Activated T-cell treated with anti-CD3 and anti-CD28 coated beads for 4 hours (primary cell): Measurements from ENCODE around the gene SPEM1.
A peak's percentile ranks its signal among the peaks of the same experiment; 100 is the strongest.

Source experiments
- DNase-seq: peaks from one replicate; pipeline ENCODE4 v3.0.0-alpha.2; 2020

Gene SPEM1, protein sequence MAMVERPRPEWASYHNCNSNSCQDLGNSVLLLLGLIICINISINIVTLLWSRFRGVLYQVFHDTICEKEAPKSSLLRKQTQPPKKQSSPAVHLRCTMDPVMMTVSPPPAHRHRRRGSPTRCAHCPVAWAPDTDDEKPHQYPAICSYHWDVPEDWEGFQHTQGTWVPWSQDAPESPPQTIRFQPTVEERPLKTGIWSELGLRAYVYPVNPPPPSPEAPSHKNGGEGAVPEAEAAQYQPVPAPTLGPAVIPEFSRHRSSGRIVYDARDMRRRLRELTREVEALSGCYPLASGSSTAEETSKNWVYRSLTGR

DNA sequence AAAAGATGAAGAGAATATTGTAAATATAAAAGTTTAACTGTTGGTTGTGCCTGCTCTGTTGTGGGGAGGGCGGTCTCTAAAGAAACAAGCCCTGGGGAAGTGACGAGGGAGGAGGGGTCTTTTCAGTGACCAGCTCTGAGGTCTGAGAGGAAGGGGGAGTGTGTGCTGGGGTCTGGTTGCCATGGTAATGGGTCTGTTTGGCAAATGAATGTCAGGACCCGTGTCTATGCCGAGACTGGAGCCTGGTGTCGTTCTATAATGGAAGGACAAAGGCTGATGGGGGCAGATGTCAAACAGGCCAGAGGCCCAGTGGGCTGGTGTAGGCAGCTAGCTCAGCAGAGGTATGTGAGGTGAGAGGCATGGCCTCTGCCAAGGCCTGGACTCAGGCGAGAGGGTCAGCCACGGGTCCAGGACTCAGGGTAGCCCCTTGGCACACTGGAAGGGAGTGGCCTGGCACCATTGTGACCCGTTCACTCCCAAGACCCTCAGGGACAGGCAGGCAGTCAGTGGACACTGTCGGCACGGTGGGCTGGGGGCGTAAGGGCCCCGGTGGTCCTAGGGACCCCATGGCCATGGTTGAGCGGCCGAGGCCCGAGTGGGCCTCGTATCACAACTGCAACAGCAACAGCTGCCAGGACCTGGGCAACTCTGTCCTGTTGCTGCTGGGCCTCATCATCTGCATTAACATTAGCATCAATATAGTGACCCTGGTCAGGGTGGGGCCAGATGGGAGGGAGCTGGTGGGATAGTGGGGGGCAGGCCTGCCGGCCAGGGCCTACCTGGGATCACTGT lies at the start of gene SPEM1:
Gene SPEM1 (plus strand): TSS at position 506 of the 792 bp plus-strand sequence. CDS start 61 bp downstream, at position 567.
- no peak for DNase-seq

DNA sequence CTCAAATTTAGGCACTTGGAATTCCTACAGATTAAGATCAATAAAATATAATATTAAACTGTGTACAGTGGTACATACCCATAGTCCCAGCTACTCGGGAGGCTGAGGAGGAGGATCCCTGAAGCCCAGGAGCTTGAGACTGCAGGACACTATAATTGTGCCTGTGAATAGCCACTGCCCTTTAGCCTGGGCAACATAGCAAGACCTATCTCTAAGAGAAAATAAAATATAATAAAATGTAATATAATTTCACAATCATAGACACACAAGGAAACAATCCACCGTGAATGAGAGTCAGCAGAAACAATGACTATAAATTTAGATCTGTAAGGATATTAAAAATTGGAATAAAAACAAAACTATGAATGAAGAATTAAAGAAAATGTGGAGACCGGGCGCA lies 49.3 kb upstream of the SPEM1 start:
- DNase-seq = no peak

DNA sequence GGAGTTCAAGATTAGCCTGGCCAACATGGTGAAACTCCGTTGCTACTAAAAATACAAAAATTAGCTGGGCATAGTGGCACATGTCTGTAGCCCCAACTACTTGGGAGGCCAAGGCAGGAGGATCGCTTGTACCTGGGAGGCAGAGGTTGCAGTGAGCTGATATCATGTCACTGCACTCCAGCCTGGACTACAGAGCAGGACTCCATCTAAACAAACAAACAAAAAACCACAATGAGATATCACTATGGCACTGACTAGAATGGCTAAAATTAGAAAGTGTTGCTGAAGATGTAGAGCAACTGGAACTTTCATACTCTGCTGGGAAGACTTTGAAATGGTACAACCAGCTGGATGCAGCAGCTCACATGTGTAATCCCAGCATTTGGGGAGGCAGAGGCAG lies 45.8 kb upstream of the SPEM1 start:
- DNase-seq = no peak

DNA sequence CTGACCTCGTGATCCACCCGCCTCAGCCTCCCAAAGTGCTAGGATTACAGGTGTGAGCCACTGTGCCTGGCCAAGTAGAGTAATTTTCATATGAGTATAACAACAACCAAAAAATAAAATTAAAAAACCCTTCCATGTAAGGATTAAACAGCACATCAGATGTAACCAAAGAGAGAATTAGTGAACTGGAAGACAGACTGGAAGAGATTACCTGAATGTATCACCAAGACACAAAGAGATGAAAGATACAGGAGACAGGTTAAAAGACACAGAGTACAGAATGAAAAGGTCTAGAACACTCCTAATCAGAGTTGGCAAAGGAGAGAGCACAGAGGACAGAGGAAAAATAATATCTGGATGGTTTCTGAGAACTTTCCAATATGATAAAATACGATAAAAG lies 41.0 kb upstream of the SPEM1 start:
- no peak for DNase-seq

DNA sequence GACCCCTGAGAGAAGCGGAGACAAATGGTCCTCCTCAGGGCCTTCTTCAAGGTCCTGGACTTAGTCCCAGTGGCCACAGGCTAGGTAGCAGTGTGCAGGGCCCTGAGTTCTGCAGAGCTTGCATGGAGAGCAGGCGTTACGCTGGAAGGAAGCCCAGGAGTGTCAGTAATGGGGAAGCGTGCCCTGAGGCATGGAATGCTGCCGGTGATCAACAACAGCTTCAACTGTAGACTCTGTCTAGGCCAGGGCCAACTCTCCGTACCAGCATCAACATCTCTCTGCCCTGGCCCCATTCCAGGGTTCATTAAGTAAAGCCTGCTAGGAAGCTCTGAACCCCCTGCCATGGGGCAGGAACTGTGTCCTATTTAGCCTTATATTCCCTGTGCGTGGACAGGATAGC lies 39.8 kb upstream of the SPEM1 start:
- no peak for DNase-seq

DNA sequence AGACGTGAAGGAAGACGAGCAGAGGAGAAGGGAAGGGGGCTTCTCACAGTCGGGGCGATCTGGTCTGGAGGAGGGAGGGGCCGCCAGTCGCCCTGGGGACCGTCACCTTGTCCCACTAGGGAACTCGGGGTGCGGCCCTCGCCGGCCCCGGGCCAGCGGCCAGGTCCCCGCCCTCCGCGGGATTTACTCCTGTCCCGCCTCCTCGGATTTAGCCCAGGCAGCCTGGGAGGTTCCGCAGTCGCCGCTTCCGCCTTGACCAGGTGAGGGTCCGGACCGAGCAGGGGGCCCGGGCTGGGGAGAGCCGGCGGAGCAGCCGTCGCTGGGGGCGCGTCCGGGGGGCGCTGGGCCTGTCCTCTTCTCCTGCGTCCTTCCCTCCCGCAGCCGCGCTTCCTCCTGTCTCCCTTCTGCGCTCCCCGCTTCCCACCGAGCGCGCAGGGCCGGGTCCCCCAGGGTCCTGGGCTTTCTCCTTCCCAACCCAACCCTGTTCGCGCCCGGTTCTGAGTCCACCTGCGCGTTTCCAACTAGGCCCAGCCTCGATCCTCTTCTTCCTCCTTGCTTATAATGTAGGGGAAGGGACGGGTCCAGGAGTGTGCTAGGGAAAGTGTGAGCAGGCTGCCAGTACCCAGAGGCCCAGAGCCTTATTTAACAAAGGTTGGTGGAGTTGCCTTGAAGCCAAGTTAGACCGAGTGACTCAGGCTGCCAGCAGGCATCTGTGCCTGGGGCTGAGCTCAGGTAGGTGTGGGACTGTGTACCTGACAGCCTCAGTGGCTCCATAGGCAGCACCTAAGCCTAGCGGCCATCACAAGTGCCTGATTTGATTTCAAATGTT lies 39.1 kb upstream of the SPEM1 start, which contains the start of gene TNK1:
Gene TNK1 (plus strand): TSS at position 235 of the 829 bp plus-strand sequence. CDS start 1,838 bp downstream, outside the sequence.
- DNase-seq = no peak

DNA sequence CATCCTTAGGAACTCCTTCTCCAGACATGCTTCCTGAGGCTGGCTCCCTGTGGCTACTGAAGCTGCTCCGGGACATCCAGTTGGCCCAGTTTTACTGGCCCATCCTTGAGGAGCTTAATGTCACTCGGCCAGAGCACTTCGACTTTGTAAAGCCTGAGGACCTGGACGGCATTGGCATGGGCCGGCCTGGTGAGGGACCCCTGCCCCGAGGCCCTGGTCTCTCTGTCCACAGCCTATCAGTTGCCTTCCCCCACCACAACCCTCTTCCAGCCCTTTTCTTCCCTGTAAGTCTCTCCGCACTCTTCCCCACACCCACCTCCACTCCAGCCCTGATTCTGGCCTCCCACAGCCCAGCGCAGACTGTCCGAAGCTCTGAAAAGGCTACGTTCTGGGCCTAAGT lies 37.2 kb upstream of the SPEM1 start:
- DNase-seq = no peak

DNA sequence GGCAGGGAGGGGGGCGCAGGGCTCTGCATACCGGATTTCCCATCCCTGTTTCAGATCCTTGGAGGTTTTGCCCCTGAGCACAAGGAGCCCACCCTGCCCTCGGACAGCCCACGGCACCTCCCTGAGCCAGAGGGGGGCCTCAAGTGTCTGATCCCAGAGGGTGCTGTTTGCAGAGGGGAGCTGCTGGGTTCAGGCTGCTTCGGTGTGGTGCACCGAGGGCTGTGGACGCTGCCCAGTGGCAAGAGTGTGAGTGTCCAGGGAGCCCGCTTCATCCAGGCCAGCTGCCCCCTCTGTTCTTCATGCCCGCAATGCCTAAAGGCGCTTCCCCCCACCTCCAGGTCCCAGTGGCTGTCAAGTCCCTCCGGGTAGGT lies 36.8 kb upstream of the SPEM1 start:
- DNase-seq = no peak

DNA sequence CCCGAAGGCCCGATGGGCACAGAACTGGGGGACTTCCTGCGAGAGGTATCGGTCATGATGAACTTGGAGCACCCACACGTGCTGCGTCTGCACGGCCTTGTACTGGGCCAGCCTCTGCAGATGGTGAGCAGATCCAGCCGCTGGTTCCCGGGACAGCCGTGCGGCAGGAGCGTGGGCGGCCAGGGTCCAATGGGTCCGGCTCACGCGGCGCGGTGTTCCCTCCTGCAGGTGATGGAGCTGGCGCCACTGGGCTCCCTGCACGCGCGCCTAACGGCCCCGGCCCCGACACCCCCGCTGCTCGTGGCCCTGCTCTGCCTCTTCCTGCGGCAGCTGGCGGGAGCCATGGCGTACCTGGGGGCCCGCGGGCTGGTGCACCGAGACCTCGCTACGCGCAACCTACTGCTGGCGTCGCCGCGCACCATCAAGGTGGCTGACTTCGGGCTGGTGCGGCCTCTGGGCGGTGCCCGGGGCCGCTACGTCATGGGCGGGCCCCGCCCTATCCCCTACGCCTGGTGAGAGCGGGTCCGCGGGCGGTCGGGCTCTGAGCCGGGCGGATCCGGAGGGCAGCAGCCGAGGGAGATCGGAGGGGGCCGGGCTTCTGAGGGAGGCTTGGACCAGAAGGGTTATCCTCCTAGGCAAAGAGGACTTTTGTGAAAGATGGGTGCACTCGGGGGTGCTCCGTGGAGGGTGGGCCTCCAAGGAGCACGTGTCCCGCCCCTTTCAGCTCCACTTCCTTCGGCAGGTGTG lies 36.2 kb upstream of the SPEM1 start:
- DNase-seq = peak; percentile 64

DNA sequence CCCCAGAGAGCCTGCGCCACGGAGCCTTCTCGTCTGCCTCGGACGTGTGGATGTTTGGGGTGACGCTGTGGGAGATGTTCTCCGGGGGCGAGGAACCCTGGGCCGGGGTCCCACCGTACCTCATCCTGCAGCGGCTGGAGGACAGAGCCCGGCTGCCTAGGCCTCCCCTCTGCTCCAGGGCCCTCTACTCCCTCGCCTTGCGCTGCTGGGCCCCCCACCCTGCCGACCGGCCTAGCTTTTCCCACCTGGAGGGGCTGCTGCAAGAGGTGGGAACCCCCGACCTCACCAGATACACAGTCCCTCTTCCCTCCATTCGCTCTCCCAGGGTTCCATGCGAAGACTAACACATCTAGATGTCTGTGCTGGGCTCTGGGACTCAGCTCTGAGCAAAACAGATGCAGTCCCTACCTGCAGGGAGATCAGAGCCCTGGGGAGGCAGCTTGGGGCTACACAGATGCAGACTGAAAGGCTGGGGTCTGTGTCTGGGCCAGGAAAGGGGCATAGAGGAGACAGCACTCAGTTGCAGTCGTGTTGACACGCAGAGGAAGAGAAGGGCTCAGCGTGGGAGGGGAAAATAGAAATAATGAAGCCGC lies 35.5 kb upstream of the SPEM1 start:
- DNase-seq = no peak

DNA sequence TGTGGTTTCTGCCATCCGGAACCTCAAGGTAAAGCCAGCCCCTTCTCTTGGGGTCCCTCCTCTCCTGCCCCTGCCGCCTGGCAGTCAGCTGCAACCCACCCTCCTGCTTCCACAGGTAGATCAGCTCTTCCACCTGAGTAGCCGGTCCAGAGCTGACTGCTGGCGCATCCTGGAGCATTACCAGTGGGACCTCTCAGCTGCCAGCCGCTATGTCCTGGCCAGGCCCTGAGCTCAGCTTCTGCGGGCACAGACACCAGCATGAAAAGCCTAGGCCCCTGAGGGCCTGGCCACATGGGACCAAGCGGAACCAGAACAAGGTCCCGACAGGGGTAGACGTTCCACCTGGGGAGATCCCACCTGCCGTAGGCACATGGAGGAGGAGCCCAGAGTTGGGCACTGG lies 31.3 kb upstream of the SPEM1 start:
- DNase-seq = no peak

DNA sequence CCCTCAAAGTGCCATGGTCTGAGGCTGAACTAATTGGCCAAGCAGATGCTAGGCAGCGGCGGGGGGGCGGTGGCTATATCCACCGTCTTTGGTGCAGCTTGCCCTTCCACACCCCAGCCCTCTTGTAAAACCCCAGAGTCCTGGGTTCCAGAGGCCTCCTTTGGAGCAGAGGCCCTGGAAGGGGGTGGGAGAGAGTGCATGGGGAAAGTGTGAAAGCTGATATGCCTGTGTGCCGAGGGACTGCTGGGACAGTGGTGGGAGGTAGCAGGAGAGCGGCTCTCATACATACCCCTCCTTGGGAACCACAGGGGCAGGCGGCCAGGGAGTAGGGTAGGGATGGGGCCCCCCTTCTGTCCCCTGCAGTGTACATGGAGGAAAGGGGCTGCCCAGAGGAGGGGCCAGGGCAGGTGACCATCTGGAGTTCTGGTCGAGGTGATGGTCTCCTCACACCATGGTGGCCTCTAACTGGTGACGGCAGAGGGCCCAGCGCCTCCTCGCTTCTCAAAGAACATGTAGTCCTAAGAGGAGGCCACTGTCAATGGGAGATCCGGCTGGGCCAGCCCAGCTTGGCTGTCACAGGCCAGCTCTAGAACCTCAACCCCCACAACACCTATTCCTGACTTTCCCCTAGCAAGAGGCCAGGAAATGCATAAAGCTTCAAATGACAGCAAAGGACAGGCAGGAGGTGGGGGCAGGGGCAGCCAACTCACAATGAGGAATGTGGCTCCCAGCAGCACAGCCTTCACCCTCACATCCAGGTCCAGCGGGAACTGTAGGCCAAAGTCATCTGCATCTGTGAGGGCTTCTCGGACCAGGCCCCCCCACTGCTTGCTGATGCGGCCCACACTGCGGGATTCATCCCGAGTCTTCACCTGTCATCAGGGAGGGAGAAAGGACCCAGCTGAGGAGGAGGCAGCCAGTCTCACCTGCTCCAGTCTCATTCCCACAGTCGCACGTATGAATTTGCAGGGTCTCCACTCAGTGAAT lies 29.9 kb upstream of the SPEM1 start:
- no peak for DNase-seq

DNA sequence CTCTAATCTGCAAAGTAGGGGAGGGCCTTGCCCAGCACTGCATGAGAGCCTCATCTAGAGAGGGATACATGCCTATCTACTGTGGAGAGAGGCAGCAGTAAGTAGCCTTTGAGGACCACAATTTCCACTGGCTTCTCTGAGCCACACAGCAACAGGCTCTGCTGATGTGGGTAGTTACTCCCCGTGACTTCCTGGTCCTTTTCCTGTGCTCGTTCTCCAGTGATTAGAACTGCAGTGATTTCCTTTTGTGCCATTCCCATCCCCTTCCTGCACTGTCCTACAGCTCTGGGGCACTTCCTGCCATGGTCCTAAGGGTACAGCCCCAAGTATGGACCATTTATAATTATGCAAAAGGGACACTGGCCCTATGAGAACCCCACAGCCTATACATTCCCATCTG lies 28.8 kb upstream of the SPEM1 start:
- DNase-seq = no peak

DNA sequence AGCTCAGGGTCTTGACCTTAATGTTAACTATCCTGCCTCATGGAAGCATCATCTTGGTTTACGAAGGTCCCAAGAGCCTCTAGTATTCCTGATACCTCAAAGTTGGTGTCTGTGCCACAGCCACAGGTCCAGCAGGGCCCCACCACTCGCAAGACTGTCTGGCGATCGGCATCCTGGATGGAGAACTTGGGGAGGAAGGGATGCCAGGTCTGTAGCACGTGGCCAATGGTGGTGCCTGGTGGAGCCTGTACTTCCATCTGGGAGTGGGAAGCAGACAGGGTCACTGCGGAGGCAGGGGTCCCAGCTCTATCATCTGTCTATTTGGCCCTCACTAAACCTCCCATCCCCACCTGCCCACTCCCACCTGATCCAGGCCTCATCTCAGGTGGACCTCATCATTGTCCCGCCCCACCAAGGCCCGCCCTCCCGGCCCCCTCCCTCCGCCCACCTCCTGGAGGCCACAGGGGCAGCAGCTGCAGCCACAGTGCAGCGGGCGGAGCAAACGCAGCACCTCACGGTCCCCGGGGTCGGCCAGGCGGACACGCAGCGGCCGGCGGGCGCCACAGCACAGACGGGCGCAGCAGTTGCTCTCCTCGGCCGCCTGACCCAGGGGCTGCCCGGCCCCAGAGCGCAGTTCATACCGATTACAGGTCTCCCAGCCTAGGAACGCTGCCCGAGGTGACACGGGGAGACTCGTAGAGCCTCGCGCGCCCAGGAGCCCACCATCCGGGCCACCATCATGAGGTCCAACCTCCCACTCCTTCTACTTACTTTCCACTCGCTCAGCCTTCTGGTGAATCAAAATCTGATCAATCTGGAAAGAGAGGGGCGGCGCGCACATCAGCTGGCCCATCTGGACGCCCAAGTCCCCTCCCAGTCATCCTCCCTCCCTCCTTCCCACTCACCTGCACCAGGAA lies 27.2 kb upstream of the SPEM1 start:
- DNase-seq = no peak

DNA sequence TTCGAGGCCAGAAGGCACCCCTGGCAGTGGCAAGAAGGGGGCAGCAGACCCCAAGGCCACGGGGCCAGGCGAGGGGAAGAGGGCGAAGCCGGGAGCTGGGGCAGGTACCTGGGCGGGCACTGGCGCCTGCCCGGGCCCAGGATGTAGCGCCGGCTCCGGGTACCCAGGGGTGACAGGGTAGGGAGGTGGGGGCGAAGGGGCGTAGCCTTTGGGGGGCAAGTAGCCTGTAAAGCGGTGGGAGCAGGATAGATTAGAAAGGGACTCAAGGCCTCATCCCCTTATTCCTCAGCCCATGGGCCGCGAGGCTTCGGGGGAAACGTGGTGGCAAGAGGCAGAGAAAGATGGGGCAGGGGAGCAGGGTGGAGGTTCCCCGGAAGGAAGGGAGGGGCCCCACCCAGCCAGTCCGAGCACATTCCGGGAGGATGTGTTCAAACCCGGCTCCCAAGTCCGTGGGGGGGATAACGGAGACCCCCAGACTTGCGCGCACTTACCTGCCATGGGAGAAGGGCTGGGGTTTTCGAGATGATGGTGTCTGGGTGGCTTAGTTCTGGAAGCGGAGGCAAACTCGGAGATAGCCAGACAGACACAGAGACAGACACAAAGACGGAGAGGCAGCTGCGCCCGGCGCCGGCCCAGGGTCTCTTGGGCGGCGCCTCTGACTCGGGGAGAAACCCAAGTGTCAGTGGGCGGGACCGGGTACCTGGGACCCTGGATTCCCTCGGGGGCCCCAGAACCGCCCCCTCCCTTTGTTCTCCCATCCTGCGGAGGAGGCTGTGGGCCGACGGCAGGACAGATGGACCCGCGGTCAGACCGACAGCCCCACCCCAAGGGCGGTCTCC lies 26.3 kb upstream of the SPEM1 start:
- DNase-seq = peak; percentile 16

DNA sequence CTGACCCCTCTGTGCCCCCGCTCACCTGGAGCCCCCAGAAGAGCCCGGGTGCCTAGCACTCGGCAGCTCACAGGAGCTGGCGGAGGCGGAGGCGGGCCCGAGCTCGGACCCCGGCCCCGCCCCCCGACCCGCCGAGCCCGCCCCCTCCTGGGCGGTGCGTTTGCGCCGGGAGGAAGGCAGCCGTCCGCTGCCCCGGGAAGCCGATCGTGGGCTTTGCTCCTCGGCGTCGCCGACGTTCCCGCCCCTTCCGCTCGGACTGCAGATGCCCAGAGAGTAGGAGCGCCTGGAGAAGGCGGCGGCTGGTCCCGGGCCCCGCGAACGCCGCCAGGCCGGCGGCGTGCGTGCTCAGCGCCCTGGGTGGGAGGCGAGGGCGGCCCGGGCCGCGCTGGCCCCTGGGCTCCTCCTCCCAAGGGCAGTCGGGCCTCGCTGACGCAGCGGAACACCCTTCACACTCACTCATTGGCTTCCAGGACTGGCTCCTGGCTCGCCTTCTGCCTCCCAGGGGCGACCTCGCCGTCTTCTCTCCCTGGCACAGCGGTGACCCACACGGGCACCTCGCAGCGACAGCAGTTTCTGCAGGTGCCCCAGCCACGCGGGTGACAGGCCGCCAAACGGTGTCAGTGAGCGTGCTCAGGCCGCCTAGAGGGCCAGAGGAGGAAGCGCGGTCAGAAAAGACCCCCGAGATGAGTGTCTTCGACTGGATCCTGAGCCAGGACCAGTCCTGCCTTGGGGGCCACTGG lies 25.5 kb upstream of the SPEM1 start, which contains the start of gene PLSCR3:
Gene PLSCR3 (minus strand): TSS at position 74 of the 740 bp plus-strand sequence. CDS start 415 bp downstream, outside the sequence.
- DNase-seq = peak; percentile 76

DNA sequence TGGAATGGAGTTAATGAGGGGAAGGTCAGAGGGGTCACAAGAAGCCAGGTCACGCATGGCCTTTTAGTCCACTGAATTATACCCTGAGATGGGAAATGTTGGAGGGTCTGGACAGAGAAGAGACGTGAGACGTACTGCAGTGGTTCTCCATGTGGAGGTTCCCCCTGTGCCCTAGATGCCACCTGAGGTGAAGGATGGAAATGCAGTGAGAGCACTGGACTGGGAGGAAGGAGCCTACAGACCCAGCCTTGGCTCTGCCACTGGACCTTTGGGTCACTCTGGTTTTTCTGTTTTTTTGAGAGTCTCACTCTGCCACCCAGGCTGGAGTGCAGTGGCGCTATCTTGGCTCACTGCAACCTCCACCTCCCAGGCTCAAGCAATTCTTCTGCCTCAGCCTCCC lies 24.0 kb upstream of the SPEM1 start:
- DNase-seq = no peak

DNA sequence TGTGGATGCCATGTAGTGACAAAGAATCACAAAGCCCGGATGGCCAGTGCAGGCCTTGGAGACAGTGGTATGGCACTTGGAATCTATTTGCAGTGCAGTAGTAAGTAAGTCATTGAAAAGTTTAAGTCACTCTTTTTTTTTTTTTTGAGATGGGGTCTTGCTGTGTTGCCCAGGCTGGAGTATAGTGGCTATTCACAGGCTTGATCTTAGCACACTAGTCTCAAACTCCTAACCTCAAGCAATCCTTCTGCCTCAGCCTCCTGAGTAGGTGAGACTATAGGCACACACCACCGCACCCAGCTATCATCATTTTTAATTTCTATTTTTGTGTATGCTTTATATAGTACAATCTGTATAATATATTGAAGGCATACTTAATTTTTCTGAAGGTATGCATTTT lies 21.5 kb upstream of the SPEM1 start:
- no peak for DNase-seq
